Transverse colon (tissue), 4 donors: ENCODE results near the gene MAP1LC3A. TPM values are rescaled to one million over a fixed set of nuclear protein-coding genes. Genes with fewer than 3 reads are reported as not detected.

Source experiments
- DNase-seq: peaks from one replicate; pipeline ENCODE4 v3.0.0-alpha.2; 2019
- H3K27ac ChIP-seq, 4 donors: fragments of 200-600 bp; sonication (generic); 2 replicates each; pipeline ENCODE4 v1.5.1; 2016 to 2018; ENCODE audit warnings: inconsistent platforms in 4 of 4
- H3K27me3 ChIP-seq: fragments of 200-600 bp; sonication (generic); 2 replicates; pipeline ENCODE4 v1.5.1; 2017; ENCODE audit warnings: inconsistent platforms
- H3K36me3 ChIP-seq, 4 donors: fragments of 200-600 bp; sonication (generic); 2 replicates each; pipeline ENCODE4 v1.5.1; 2017 to 2019; ENCODE audit warnings: inconsistent platforms in 4 of 4
- H3K4me1 ChIP-seq, 4 donors: fragments of 200-600 bp; sonication (generic); 2 replicates each; pipeline ENCODE4 v1.5.1; 2017 to 2020; ENCODE audit warnings: inconsistent platforms in 4 of 4
- H3K4me3 ChIP-seq, 4 donors: fragments of 200-600 bp; sonication (generic); 1 replicate in 1 of 4; 2 replicates in 3 of 4; pipeline versions ENCODE4 v1.5.1 to v1.6.1; 2017 to 2019; ENCODE audit warnings: inconsistent platforms in 4 of 4
- H3K9me3 ChIP-seq, 2 donors: fragments of 200-600 bp; sonication (generic); 2 replicates each; pipeline ENCODE4 v1.5.1; 2017 to 2019; ENCODE audit warnings: inconsistent platforms in 2 of 2
- EP300 ChIP-seq: sonication (generic); formaldehyde crosslinking; IDR thresholded peaks from one replicate; pipeline ENCODE4 v1.6.1; 2017; ENCODE audit warnings: antibody characterized with exemption, low read depth
- POLR2A ChIP-seq: fragments of 450-650 bp; IDR thresholded peaks from one replicate; pipeline ENCODE4 v1.6.1; 2016; ENCODE audit warnings: antibody characterized with exemption, mild to moderate bottlenecking, moderate library complexity
- POLR2AphosphoS5 ChIP-seq, 3 donors: sonication (generic); formaldehyde crosslinking; IDR thresholded peaks; one replicate each; pipeline ENCODE4 v1.6.1; 2016; ENCODE audit warnings: antibody characterized with exemption in 3 of 3
- WGBS, 2 donors: methylation state at CpG; one replicate each; pipeline ENCODE4 v1.1.5; 2018; ENCODE audit warnings: low coverage in 1 of 2; 5-methylcytosine and 5-hydroxymethylcytosine counted together
- in situ Hi-C, 4 donors: fragments of 200-750 bp; cut with MboI; loops; one replicate each; pipeline versions ENCODE4 v1.15.0 to v1.15.1; 2017; ENCODE audit warnings: low sequenced_read_pairs in 3 of 4, low pct_ligation_motif_present in 1 of 4, low pct_unique_long_range_greater_than_20kb in 1 of 4
- intact Hi-C: fragments of 100-400 bp; cut with DNase I; formaldehyde crosslinking; loops from one replicate; pipeline ENCODE4 v1.15.1; 2023; ENCODE audit warnings: low total_unique reads
- total RNA-seq, 4 donors: library from RNA; depleted of rRNA; stranded (reverse); fragments of >200 nt; gene quantifications; one replicate each; pipeline ENCODE4 v1.1.0, GENCODE V29; 2016
- TF ChIP-seq, protein P1 (sequence below), 5 experiments: fragments of 200-600 bp in 3 of 5; fragments of 450-650 bp in 2 of 5; sonication (generic) in 3 of 5; IDR thresholded peaks; 1 replicate in 2 of 5; 2 replicates in 3 of 5; pipeline ENCODE4 v1.5.1; 2016 to 2017; ENCODE audit warnings: antibody characterized with exemption in 5 of 5, inconsistent platforms in 3 of 5, mild to moderate bottlenecking in 2 of 5, moderate library complexity in 1 of 5

Gene MAP1LC3A
- total RNA-seq, 4 donors from 2014 or later: 41.8 to 166 (median 98.3) TPM

GRCh38 chr20:34560614-34561013 is 2.1 kb downstream of the MAP1LC3A start:
- WGBS, 2 donors: 95% methylated on average over 7 of the region's 7 CpGs; no CpG with 5 or more reads in 1 of the 2 donors
- in situ Hi-C loops (loop anchor here in 2 of 4 donors (25.0 kb wide), 1 partner anchor 152 kb away; the partner anchor contains the start of gene TP53INP2 (in 2 of the 2)), intact Hi-C loops (no loop called here)
- H3K27ac ChIP-seq: no peak overlapping the region
- no peaks in the 10 kb centered on the region for H3K9me3 ChIP-seq
- TF ChIP-seq, protein P1, sequence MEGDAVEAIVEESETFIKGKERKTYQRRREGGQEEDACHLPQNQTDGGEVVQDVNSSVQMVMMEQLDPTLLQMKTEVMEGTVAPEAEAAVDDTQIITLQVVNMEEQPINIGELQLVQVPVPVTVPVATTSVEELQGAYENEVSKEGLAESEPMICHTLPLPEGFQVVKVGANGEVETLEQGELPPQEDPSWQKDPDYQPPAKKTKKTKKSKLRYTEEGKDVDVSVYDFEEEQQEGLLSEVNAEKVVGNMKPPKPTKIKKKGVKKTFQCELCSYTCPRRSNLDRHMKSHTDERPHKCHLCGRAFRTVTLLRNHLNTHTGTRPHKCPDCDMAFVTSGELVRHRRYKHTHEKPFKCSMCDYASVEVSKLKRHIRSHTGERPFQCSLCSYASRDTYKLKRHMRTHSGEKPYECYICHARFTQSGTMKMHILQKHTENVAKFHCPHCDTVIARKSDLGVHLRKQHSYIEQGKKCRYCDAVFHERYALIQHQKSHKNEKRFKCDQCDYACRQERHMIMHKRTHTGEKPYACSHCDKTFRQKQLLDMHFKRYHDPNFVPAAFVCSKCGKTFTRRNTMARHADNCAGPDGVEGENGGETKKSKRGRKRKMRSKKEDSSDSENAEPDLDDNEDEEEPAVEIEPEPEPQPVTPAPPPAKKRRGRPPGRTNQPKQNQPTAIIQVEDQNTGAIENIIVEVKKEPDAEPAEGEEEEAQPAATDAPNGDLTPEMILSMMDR (IDR thresholded peaks at IDR 0.05): no peak
- no peak for TF ChIP-seq EP300
- no peak for TF ChIP-seq POLR2AphosphoS5 (IDR thresholded peaks at IDR 0.05)
- TF ChIP-seq POLR2A: no peak
- no peak overlapping the region for H3K4me3 ChIP-seq
- H3K36me3 ChIP-seq: no peaks in the 10 kb centered on the region
- peaks cover 0 to 15% (median 9%) of the 10 kb centered on the region in 4 donors for H3K4me1 ChIP-seq
- no peak for DNase-seq
- no peaks in the 10 kb centered on the region for H3K27me3 ChIP-seq

- intact Hi-C loops: no loop called here
- H3K4me3 ChIP-seq: no peak overlapping the region
- H3K27me3 ChIP-seq: no peaks in the 10 kb centered on the region
- no peak overlapping the region for H3K27ac ChIP-seq
- H3K4me1 ChIP-seq: peaks cover 0 to 15% (median 9%) of the 10 kb centered on the region in 4 donors
- no peak for DNase-seq
- TF ChIP-seq, protein P1 (IDR thresholded peaks at IDR 0.05): no peak
- TF ChIP-seq POLR2AphosphoS5 (IDR thresholded peaks at IDR 0.05) (no peak), POLR2A (no peak), EP300 (no peak)
- in situ Hi-C loops: loop anchor here in 2 of 4 donors (25.0 kb wide), 1 partner anchor 151 kb away; the partner anchor contains the start of gene TP53INP2 (in 2 of the 2)
- H3K9me3 ChIP-seq: no peaks in the 10 kb centered on the region
- WGBS, 2 donors: 87 to 89% methylated on average over 10 of the region's 10 CpGs
- H3K36me3 ChIP-seq: no peaks in the 10 kb centered on the region
Observed at GRCh38 chr20:34561661-34562060, 3.1 kb downstream of the MAP1LC3A start.

- no peak overlapping the region for H3K27ac ChIP-seq
- in situ Hi-C loops: loop anchor here in 2 of 4 donors (25.0 kb wide), 1 partner anchor 150 kb away; the partner anchor contains the start of gene TP53INP2 (in 2 of the 2)
- H3K4me1 ChIP-seq: peaks cover 0 to 12% (median 6%) of the 10 kb centered on the region in 4 donors
- H3K4me3 ChIP-seq: no peak overlapping the region
- TF ChIP-seq EP300: no peak
- TF ChIP-seq, protein P1 (IDR thresholded peaks at IDR 0.05): peak in 2 of 5 experiments; percentile 9 to 20
- no peaks in the 10 kb centered on the region for H3K36me3 ChIP-seq
- no peak for DNase-seq
- no peaks in the 10 kb centered on the region for H3K9me3 ChIP-seq
- intact Hi-C loops: no loop called here
- H3K27me3 ChIP-seq: no peaks in the 10 kb centered on the region
- WGBS, 2 donors: 14 to 61% methylated on average over 1 to 5 of the region's 5 CpGs
Observed at GRCh38 chr20:34562641-34563040, 4.1 kb downstream of the MAP1LC3A start.

DNA sequence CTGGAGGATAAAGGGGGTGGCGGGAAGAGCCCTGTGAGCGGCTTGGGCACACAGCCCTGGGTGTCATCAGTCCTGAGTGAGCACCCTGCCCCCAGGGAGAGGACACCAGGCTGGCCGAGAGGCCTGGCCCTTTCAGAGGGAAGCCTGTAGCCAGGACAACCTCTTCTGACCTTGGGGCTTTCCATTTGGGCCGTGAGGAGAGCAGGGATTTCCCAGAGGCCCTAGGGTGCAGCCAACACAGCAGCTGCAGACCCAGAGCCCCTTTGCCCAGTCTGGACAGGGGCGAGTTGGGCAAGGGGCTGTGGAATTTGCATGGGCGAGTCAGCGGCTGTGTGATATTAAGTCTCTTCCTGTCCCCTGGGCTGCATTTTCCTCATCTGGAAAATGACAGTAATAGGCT is 6.3 kb downstream of the MAP1LC3A start:
- Histone ChIP-seq H3K27me3 (no peaks in the 10 kb centered on the region), H3K27ac (no peak overlapping the region), H3K36me3 (no peaks in the 10 kb centered on the region), H3K4me3 (no peak overlapping the region), H3K9me3 (no peaks in the 10 kb centered on the region), H3K4me1 (no peaks in the 10 kb centered on the region)
- intact Hi-C loops: no loop called here
- TF ChIP-seq, protein P1 (IDR thresholded peaks at IDR 0.05): no peak
- TF ChIP-seq POLR2A (no peak), POLR2AphosphoS5 (IDR thresholded peaks at IDR 0.05) (no peak), EP300 (no peak)
- in situ Hi-C loops: loop anchor here in 2 of 4 donors (25.0 kb wide), 1 partner anchor 147 kb away; the partner anchor contains the start of gene TP53INP2 (in 2 of the 2)
- WGBS, 2 donors: 73% methylated on average over 6 of the region's 7 CpGs; no CpG with 5 or more reads in 1 of the 2 donors
- DNase-seq: no peak
